HL-60/S4 treated with retinoic acid at 250 ng/mL for 4 days and 3 days (cell line): ENCODE results near the gene HMGCLL1.

Source experiments
- in situ Hi-C: fragments of 300-500 bp; cut with MboI; formaldehyde crosslinking; loops from 2 replicates; pipeline ENCODE4 v1.7.0; 2022; ENCODE audit warnings: low sequenced_read_pairs

The HMGCLL1 gene

GRCh38 chr6:55447891-55448290, 131.1 kb downstream of the HMGCLL1 start:
- in situ Hi-C loops = no loop called here

GRCh38 chr6:55445648-55446204, 133.3 kb downstream of the HMGCLL1 start:
- in situ Hi-C loops = no loop called here

GRCh38 chr6:55443238-55444134, 135.5 kb downstream of the HMGCLL1 start:
- in situ Hi-C loops = no loop called here

GRCh38 chr6:55438203-55438602, 140.8 kb downstream of the HMGCLL1 start:
- in situ Hi-C loops = no loop called here

- in situ Hi-C loops = no loop called here
These were observed 141.9 kb downstream of the HMGCLL1 start for GRCh38 chr6:55437141-55437540.

- in situ Hi-C loops = no loop called here
These were observed 145.4 kb downstream of the HMGCLL1 start for GRCh38 chr6:55433446-55434130.

- in situ Hi-C loops = no loop called here
These were observed 155.1 kb downstream of the HMGCLL1 start for GRCh38 chr6:55423933-55424332.

- in situ Hi-C loops = no loop called here
These were observed 168.3 kb downstream of the HMGCLL1 start for GRCh38 chr6:55410674-55411073.

GRCh38 chr6:55405474-55406235, 173.3 kb downstream of the HMGCLL1 start:
- in situ Hi-C loops = no loop called here

- in situ Hi-C loops = no loop called here
These were observed 179.6 kb downstream of the HMGCLL1 start for GRCh38 chr6:55399351-55399750.

GRCh38 chr6:55397986-55398385, 181.0 kb downstream of the HMGCLL1 start:
- in situ Hi-C loops = no loop called here

GRCh38 chr6:55395871-55396270, 183.1 kb downstream of the HMGCLL1 start:
- in situ Hi-C loops = no loop called here

GRCh38 chr6:55388211-55388610, 190.8 kb downstream of the HMGCLL1 start:
- in situ Hi-C loops = no loop called here
